Measurements from ENCODE around the gene MYO1H.

GRCh38 chr12:109461049-109461845 lies 113.5 kb downstream of the MYO1H start:
- TF ChIP-seq CTCF (IDR thresholded peaks at IDR 0.05 in 8 of 11, conservative IDR thresholded peaks at IDR 0.05 in 3 of 11), result no peak
- TF ChIP-seq POLR2A (IDR thresholded peaks at IDR 0.05), result peak in 1 of 3 donors; percentile 9

Measured in spleen (tissue), 7 donors.